ENCODE results near the gene PDRG1.
"Not testable (repeated sequence)": the region's sequence is repeated elsewhere in the genome, so short reads cannot be mapped to it uniquely, and the experiment has no call there.

The PDRG1 gene

GRCh38 chr20:31919410-31920155 lies 32.3 kb downstream of the PDRG1 start:
- TF ChIP-seq CTCF (IDR thresholded peaks at IDR 0.05; ENCODE audit: low read depth, low read length) = no peak
- DNase-seq (ENCODE audit: extremely low read depth, low read depth) = no peak

GRCh38 chr20:31918466-31919105 lies 33.3 kb downstream of the PDRG1 start:
- DNase-seq (ENCODE audit: extremely low read depth, low read depth) = no peak
- TF ChIP-seq CTCF (IDR thresholded peaks at IDR 0.05; ENCODE audit: low read depth, low read length) = no peak

- DNase-seq (ENCODE audit: extremely low read depth, low read depth) = not testable (repeated sequence)
Measured at GRCh38 chr20:31917962-31918412, 33.9 kb downstream of the PDRG1 start.

- no peak for DNase-seq (ENCODE audit: extremely low read depth, low read depth)
- TF ChIP-seq CTCF (IDR thresholded peaks at IDR 0.05; ENCODE audit: low read depth, low read length) = no peak
Measured at GRCh38 chr20:31916708-31917107, 35.1 kb downstream of the PDRG1 start.

- DNase-seq (ENCODE audit: extremely low read depth, low read depth) = no peak
- TF ChIP-seq CTCF (IDR thresholded peaks at IDR 0.05; ENCODE audit: low read depth, low read length) = no peak
Measured at GRCh38 chr20:31915491-31916280, 36.2 kb downstream of the PDRG1 start.

GRCh38 chr20:31914170-31914569 lies 37.7 kb downstream of the PDRG1 start:
- DNase-seq (ENCODE audit: extremely low read depth, low read depth) = no peak
- TF ChIP-seq CTCF (IDR thresholded peaks at IDR 0.05; ENCODE audit: low read depth, low read length) = no peak

GRCh38 chr20:31913431-31914157 lies 38.3 kb downstream of the PDRG1 start:
- no peak for DNase-seq (ENCODE audit: extremely low read depth, low read depth)
- TF ChIP-seq CTCF (IDR thresholded peaks at IDR 0.05; ENCODE audit: low read depth, low read length) = no peak
